Activated CD8-positive, alpha-beta T cell treated with anti-CD3 and anti-CD28 coated beads, Interleukin-2, amount 10 ng/mL, durations not matched to agents 7 days and 5 days (primary cell): ENCODE measurements around the gene NT5M. TPM values are rescaled to one million over a fixed set of nuclear protein-coding genes. Genes with fewer than 3 reads are reported as not detected.

ENCODE experiments used
- ATAC-seq: fragments of 150-1000 bp; cut with Tn5 transposase; one replicate; pipeline ENCODE4 v1.10.0; 2021; ENCODE audit warnings: moderate library complexity
- CTCF ChIA-PET: fragments of 350-600 bp; sonication (Branson Sonifier 250); formaldehyde crosslinking; loops from one replicate; lab custom pipeline; 2021; ENCODE audit warnings: antibody characterized with exemption; lab: Charles Lee
- POLR2A ChIA-PET: fragments of 350-600 bp; sonication (Branson Sonifier 250); formaldehyde crosslinking; loops from one replicate; lab custom pipeline; 2021; ENCODE audit warnings: antibody characterized with exemption; lab: Charles Lee
- DNase-seq: peaks from one replicate; pipeline ENCODE4 v3.0.0-alpha.2; 2020
- H3K27ac Mint-ChIP-seq: one replicate; pipeline ENCODE4 v1.8.0; 2021; ENCODE audit warnings: mild to moderate bottlenecking, mixed read lengths
- H3K27me3 Mint-ChIP-seq: one replicate; pipeline ENCODE4 v1.8.0; 2021; ENCODE audit warnings: low read depth, mixed read lengths
- H3K36me3 Mint-ChIP-seq: one replicate; pipeline ENCODE4 v1.8.0; 2021; ENCODE audit warnings: low read depth, mixed read lengths
- H3K4me1 Mint-ChIP-seq: one replicate; pipeline ENCODE4 v1.8.0; 2021; ENCODE audit warnings: low read depth, mixed read lengths
- H3K4me3 Mint-ChIP-seq: one replicate; pipeline ENCODE4 v1.8.0; 2021; ENCODE audit warnings: mild to moderate bottlenecking, mixed read lengths
- H3K9me3 Mint-ChIP-seq: one replicate; pipeline ENCODE4 v1.8.0; 2022; ENCODE audit warnings: mixed read lengths; ENCODE audit not compliant: insufficient read depth
- total RNA-seq, 2 experiments: library from RNA; stranded (reverse); gene quantifications; one replicate each; pipeline ENCODE4 v1.2.3, GENCODE V29; 2021

NT5M gene
- total RNA-seq, 2 experiments from 2014 or later = 8.3 to 9.0 TPM

GRCh38 chr17:17303847-17304490 is 796 bp downstream of the NT5M start:
- CTCF ChIA-PET = interaction anchor here (1.5 to 2.1 kb wide), 2 partner anchors 20 to 24 kb away, joined by 4 to 8 read pairs; no protein-coding TSS in a partner anchor

GRCh38 chr17:17304521-17304985 is 1.4 kb downstream of the NT5M start:
- Mint-ChIP-seq H3K9me3 (no peaks in the 10 kb centered on the region), H3K4me1 (peaks cover 44% of the 10 kb centered on the region), H3K36me3 (peaks cover 13% of the 10 kb centered on the region), H3K4me3 (peak overlapping the region; percentile 93), H3K27ac (peak overlapping the region; percentile 89), H3K27me3 (no peaks in the 10 kb centered on the region)
- DNase-seq = peak; percentile 60
- peak; percentile 37 for ATAC-seq
- ChIA-PET POLR2A (interaction anchor here (0.6 to 3.8 kb wide), 5 partner anchors 17 to 315 kb away, joined by 3 to 33 read pairs (median 7); partner anchors contain the start of genes COPS3 and FLCN), CTCF (interaction anchor here (1.5 to 2.1 kb wide), 2 partner anchors 20 to 24 kb away, joined by 4 to 8 read pairs; no protein-coding TSS in a partner anchor)

More at GRCh38 chr17:17303847-17304490, 796 bp downstream of the NT5M start:
- Mint-ChIP-seq H3K4me3 (peak overlapping the region; percentile 93), H3K9me3 (no peaks in the 10 kb centered on the region), H3K36me3 (peaks cover 9% of the 10 kb centered on the region), H3K27ac (peak overlapping the region; percentile 89), H3K4me1 (peaks cover 44% of the 10 kb centered on the region), H3K27me3 (no peaks in the 10 kb centered on the region)
- no peak for ATAC-seq
- DNase-seq = no peak
- POLR2A ChIA-PET = interaction anchor here (0.6 to 3.8 kb wide), 5 partner anchors 16 to 315 kb away, joined by 3 to 33 read pairs (median 7); partner anchors contain the start of genes COPS3 and FLCN

- H3K9me3 Mint-ChIP-seq = no peaks in the 10 kb centered on the region
- DNase-seq = peak; percentile 85
- peak; percentile 72 for ATAC-seq
- H3K36me3 Mint-ChIP-seq = peaks cover 17% of the 10 kb centered on the region
- ChIA-PET CTCF (interaction anchor here (0.6 to 2.1 kb wide), 3 partner anchors 11 to 159 kb away, joined by 3 to 8 read pairs (median 3); no protein-coding TSS in a partner anchor), POLR2A (interaction anchor here (1.2 to 3.8 kb wide), 4 partner anchors 10 to 25 kb away, joined by 3 to 33 read pairs (median 6); partner anchors contain the start of gene COPS3)
- H3K4me1 Mint-ChIP-seq = peaks cover 38% of the 10 kb centered on the region
- H3K27me3 Mint-ChIP-seq = no peaks in the 10 kb centered on the region
- H3K4me3 Mint-ChIP-seq = peak overlapping the region; percentile 93
- peak overlapping the region; percentile 89 for H3K27ac Mint-ChIP-seq
Observed at GRCh38 chr17:17305281-17305801, 2.2 kb downstream of the NT5M start.

- Mint-ChIP-seq H3K27me3 (no peaks in the 10 kb centered on the region), H3K9me3 (no peaks in the 10 kb centered on the region), H3K4me1 (peaks cover 27% of the 10 kb centered on the region), H3K36me3 (peaks cover 25% of the 10 kb centered on the region), H3K4me3 (no peak overlapping the region), H3K27ac (no peak overlapping the region)
- ChIA-PET POLR2A (interaction anchor here (0.6 kb wide), 1 partner anchor 267 kb away, joined by 3 read pairs; no protein-coding TSS in a partner anchor), CTCF (no interaction called here)
- no peak for ATAC-seq
- DNase-seq = no peak
Observed at GRCh38 chr17:17309356-17309755, 6.2 kb downstream of the NT5M start.

- H3K27ac Mint-ChIP-seq = no peak overlapping the region
- ChIA-PET POLR2A (interaction anchor here (0.6 to 1.6 kb wide), 2 partner anchors 33 to 96 kb away, joined by 3 to 7 read pairs; partner anchors contain the start of gene COPS3), CTCF (interaction anchor here (0.6 to 1.9 kb wide), 12 partner anchors 23 to 322 kb away, joined by 3 to 11 read pairs (median 4); partner anchors contain the start of gene RASD1)
Observed at GRCh38 chr17:17313350-17313991, 10.3 kb downstream of the NT5M start.

GRCh38 chr17:17314501-17315071 is 11.4 kb downstream of the NT5M start:
- CTCF ChIA-PET = interaction anchor here (0.9 to 1.0 kb wide), 2 partner anchors 45 to 172 kb away, joined by 3 read pairs; no protein-coding TSS in a partner anchor
- no peak overlapping the region for H3K27ac Mint-ChIP-seq
- POLR2A ChIA-PET = interaction anchor here (1.8 kb wide), 1 partner anchor 9 kb away, joined by 4 read pairs; no protein-coding TSS in a partner anchor

More at GRCh38 chr17:17313350-17313991, 10.3 kb downstream of the NT5M start:
- H3K4me1 Mint-ChIP-seq = peaks cover 7% of the 10 kb centered on the region
- ATAC-seq = peak; percentile 98
- no peaks in the 10 kb centered on the region for H3K27me3 Mint-ChIP-seq
- peaks cover 21% of the 10 kb centered on the region for H3K36me3 Mint-ChIP-seq
- DNase-seq = peak; percentile 82
- H3K4me3 Mint-ChIP-seq = no peak overlapping the region
- no peaks in the 10 kb centered on the region for H3K9me3 Mint-ChIP-seq

GRCh38 chr17:17315142-17315821 is 12.1 kb downstream of the NT5M start:
- ChIA-PET POLR2A (interaction anchor here (1.0 to 1.8 kb wide), 2 partner anchors 9 to 34 kb away, joined by 3 to 4 read pairs; partner anchors contain the start of gene COPS3), CTCF (interaction anchor here (0.9 to 1.0 kb wide), 2 partner anchors 46 to 173 kb away, joined by 3 read pairs; no protein-coding TSS in a partner anchor)
- Mint-ChIP-seq H3K9me3 (no peaks in the 10 kb centered on the region), H3K27me3 (no peaks in the 10 kb centered on the region), H3K36me3 (peaks cover 10% of the 10 kb centered on the region), H3K27ac (no peak overlapping the region), H3K4me3 (no peak overlapping the region), H3K4me1 (peaks cover 7% of the 10 kb centered on the region)
- no peak for DNase-seq
- ATAC-seq = no peak

More at GRCh38 chr17:17314501-17315071, 11.4 kb downstream of the NT5M start:
- no peak for DNase-seq
- Mint-ChIP-seq H3K9me3 (no peaks in the 10 kb centered on the region), H3K4me1 (peaks cover 7% of the 10 kb centered on the region), H3K4me3 (no peak overlapping the region), H3K27me3 (no peaks in the 10 kb centered on the region), H3K36me3 (peaks cover 14% of the 10 kb centered on the region)
- no peak for ATAC-seq

GRCh38 chr17:17320188-17320910 is 17.2 kb downstream of the NT5M start:
- no peak overlapping the region for H3K4me3 Mint-ChIP-seq
- ATAC-seq = no peak

GRCh38 chr17:17320911-17321220 is 17.7 kb downstream of the NT5M start:
- Mint-ChIP-seq H3K27ac (no peak overlapping the region), H3K36me3 (no peaks in the 10 kb centered on the region), H3K9me3 (no peaks in the 10 kb centered on the region), H3K4me1 (no peaks in the 10 kb centered on the region), H3K4me3 (no peak overlapping the region), H3K27me3 (no peaks in the 10 kb centered on the region)
- ChIA-PET POLR2A (no interaction called here), CTCF (no interaction called here)
- ATAC-seq (no peak), DNase-seq (no peak)

More at GRCh38 chr17:17320188-17320910, 17.2 kb downstream of the NT5M start:
- H3K4me1 Mint-ChIP-seq = no peaks in the 10 kb centered on the region
- no peaks in the 10 kb centered on the region for H3K27me3 Mint-ChIP-seq
- peaks cover under 1% of the 10 kb centered on the region for H3K36me3 Mint-ChIP-seq
- H3K27ac Mint-ChIP-seq = no peak overlapping the region
- CTCF ChIA-PET = no interaction called here
- H3K9me3 Mint-ChIP-seq = no peaks in the 10 kb centered on the region
- no peak for DNase-seq
- POLR2A ChIA-PET = no interaction called here

GRCh38 chr17:17321356-17322025 is 18.3 kb downstream of the NT5M start:
- CTCF ChIA-PET = no interaction called here
- no peaks in the 10 kb centered on the region for H3K9me3 Mint-ChIP-seq
- H3K27ac Mint-ChIP-seq = no peak overlapping the region
- peaks cover 2% of the 10 kb centered on the region for H3K36me3 Mint-ChIP-seq
- no peaks in the 10 kb centered on the region for H3K27me3 Mint-ChIP-seq
- no peaks in the 10 kb centered on the region for H3K4me1 Mint-ChIP-seq
- ATAC-seq (no peak), DNase-seq (no peak)
- POLR2A ChIA-PET = no interaction called here
- H3K4me3 Mint-ChIP-seq = no peak overlapping the region
